NCI-H2227 (cell line): ENCODE data around the gene ATL1.
A peak's percentile ranks its signal among the peaks of the same experiment; 100 is the strongest.
"Not testable (repeated sequence)": the region's sequence is repeated elsewhere in the genome, so short reads cannot be mapped to it uniquely, and the experiment has no call there.

ENCODE experiments used
- DNase-seq: peaks from one replicate; lab custom pipeline; 2025; ENCODE audit not compliant: unreplicated experiment; lab: John Stamatoyannopoulos, UW

The ATL1 gene

GRCh38 chr14:50647753-50648152 is 87.8 kb downstream of the ATL1 start:
- no peak for DNase-seq

- DNase-seq = no peak
These were observed 89.7 kb downstream of the ATL1 start for GRCh38 chr14:50649691-50650090.

GRCh38 chr14:50656776-50657175 is 96.8 kb downstream of the ATL1 start:
- DNase-seq = no peak

GRCh38 chr14:50657753-50658152 is 97.8 kb downstream of the ATL1 start:
- no peak for DNase-seq

- DNase-seq = no peak
These were observed 98.3 kb downstream of the ATL1 start for GRCh38 chr14:50658203-50658602.

GRCh38 chr14:50659327-50659974 is 99.5 kb downstream of the ATL1 start:
- no peak for DNase-seq

- not testable (repeated sequence) for DNase-seq
These were observed 104.6 kb downstream of the ATL1 start for GRCh38 chr14:50664579-50664978.

- DNase-seq = not testable (repeated sequence)
These were observed 105.4 kb downstream of the ATL1 start for GRCh38 chr14:50665300-50665699.

- DNase-seq = peak; percentile 21
These were observed 107.1 kb downstream of the ATL1 start for GRCh38 chr14:50666772-50667683.

GRCh38 chr14:50667684-50667995 is 107.7 kb downstream of the ATL1 start:
- DNase-seq = peak; percentile 53

GRCh38 chr14:50667996-50668825 is 108.3 kb downstream of the ATL1 start, which contains the start of gene SAV1:
Gene SAV1, minus strand, starts transcription at chr14:50668306. Its CDS starts 339 bp downstream, at chr14:50667967.
- peak; percentile 89 for DNase-seq

GRCh38 chr14:50668826-50669143 is 108.8 kb downstream of the ATL1 start:
- DNase-seq = no peak

- no peak for DNase-seq
These were observed 109.6 kb downstream of the ATL1 start for GRCh38 chr14:50669441-50669986.

- DNase-seq = no peak
These were observed 110.4 kb downstream of the ATL1 start for GRCh38 chr14:50670196-50670865.

- DNase-seq = no peak
These were observed 110.9 kb downstream of the ATL1 start for GRCh38 chr14:50670866-50671256.

- DNase-seq = no peak
These were observed 115.7 kb downstream of the ATL1 start for GRCh38 chr14:50675597-50675996.

- no peak for DNase-seq
These were observed 117.0 kb downstream of the ATL1 start for GRCh38 chr14:50676814-50677516.

GRCh38 chr14:50677527-50678063 is 117.7 kb downstream of the ATL1 start:
- DNase-seq = no peak

- no peak for DNase-seq
These were observed 118.2 kb downstream of the ATL1 start for GRCh38 chr14:50678163-50678562.

GRCh38 chr14:50679674-50680073 is 119.7 kb downstream of the ATL1 start:
- DNase-seq = no peak
